ENCODE measurements around the gene CYB5D1. TPM values are rescaled to one million over a fixed set of nuclear protein-coding genes. Genes with fewer than 3 reads are reported as not detected.
"Not testable (repeated sequence)": the region's sequence is repeated elsewhere in the genome, so short reads cannot be mapped to it uniquely, and the experiment has no call there.

Gene CYB5D1
- polyA plus RNA-seq, 4 donors: 10.6 to 28.9 (median 24.4) TPM

GRCh38 chr17:7854851-7855659, 2.7 kb upstream of the CYB5D1 start, which contains the start of gene TMEM88:
TSS of gene TMEM88 (plus strand) at chr17:7855066. CDS start at chr17:7855075, 9 bp downstream.
- no peak for DNase-seq (ENCODE audit: low read depth in 4 of 4, low spot score in 3 of 4)

GRCh38 chr17:7855660-7856010, 2.2 kb upstream of the CYB5D1 start:
- DNase-seq (ENCODE audit: low read depth in 4 of 4, low spot score in 3 of 4): no peak

DNA sequence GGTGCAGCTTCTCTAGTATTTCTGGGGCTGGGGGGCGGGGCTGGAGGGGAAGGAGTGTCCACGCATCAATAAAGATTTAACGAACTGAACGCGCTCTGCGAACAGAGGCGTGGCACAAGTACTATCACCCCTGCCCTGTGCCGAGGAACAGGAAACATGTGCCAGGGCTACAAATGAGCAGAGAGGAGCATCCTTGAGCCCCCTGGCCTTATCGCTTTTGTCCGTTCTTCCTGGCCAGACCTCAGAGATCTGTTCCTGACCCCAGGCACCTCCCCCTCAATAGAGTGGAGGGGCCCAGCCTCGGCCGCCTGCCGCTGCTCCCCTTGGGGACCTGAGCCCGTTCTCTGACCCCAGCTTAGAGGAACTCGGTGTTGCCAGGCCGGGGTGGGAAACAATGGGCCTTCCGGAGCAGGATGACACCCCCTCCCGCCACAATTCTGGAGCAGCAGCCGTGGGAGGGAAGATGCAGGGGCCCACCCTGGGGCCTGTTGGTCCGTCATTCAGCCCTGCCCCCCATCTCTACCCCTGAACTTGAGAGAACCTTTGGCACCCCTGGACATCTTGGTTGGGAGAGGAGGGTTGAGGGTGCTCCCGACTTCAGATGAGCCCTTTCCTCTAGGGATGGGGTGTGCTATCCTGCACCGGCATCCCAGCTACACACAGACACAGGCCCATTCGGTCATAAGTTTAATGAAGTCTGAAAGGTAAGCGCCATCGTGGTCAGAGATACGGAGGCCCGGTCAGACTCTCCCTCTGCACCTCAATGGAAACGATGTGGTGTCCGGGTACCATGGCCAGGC, 1.6 kb upstream of the CYB5D1 start:
- peak in 1 of 4 donors; percentile 36 for DNase-seq (ENCODE audit: low read depth in 4 of 4, low spot score in 3 of 4)

GRCh38 chr17:7856811-7857712, 741 bp upstream of the CYB5D1 start, which contains the start of gene NAA38:
TSS of gene NAA38 (minus strand) at chr17:7857559. CDS start at chr17:7857463, 96 bp downstream.
- peak; percentile 98 to 100 (median 99) for DNase-seq (ENCODE audit: low read depth in 4 of 4, low spot score in 3 of 4)

DNA sequence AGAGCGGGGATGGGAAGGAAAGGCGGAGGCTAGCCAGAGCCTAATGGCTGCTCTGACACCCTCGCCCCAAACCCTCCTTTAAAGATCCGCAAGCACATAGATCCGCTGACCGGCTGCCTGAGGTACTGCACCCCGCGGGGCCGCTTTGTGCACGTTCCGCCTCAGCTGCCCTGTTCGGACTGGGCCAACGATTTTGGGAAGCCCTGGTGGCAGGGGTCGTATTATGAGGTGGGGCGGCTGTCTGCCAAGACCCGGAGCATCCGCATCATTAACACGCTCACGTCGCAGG, 663 bp downstream of the CYB5D1 start:
- DNase-seq (ENCODE audit: low read depth in 4 of 4, low spot score in 3 of 4): no peak

DNA sequence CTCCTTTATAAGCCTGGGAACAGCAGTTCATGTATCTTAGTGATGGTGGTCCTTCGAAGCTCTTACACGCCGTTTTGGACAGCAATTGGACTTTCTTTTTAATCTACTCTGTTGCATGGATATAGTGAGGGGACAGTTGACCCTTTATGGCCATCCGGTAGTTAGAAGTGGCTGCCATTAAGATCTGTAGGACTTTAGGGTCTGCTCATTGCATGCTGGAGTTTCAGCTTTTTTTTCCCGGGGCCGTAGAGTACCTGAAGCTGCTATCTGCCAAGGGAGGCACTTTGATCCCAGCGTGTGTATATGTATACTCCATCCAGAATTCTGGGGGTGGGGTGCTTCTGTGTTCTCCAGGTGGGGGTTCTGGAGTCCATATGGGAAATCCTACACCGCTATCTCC, 1.2 kb downstream of the CYB5D1 start:
- no peak for DNase-seq (ENCODE audit: low read depth in 4 of 4, low spot score in 3 of 4)

DNA sequence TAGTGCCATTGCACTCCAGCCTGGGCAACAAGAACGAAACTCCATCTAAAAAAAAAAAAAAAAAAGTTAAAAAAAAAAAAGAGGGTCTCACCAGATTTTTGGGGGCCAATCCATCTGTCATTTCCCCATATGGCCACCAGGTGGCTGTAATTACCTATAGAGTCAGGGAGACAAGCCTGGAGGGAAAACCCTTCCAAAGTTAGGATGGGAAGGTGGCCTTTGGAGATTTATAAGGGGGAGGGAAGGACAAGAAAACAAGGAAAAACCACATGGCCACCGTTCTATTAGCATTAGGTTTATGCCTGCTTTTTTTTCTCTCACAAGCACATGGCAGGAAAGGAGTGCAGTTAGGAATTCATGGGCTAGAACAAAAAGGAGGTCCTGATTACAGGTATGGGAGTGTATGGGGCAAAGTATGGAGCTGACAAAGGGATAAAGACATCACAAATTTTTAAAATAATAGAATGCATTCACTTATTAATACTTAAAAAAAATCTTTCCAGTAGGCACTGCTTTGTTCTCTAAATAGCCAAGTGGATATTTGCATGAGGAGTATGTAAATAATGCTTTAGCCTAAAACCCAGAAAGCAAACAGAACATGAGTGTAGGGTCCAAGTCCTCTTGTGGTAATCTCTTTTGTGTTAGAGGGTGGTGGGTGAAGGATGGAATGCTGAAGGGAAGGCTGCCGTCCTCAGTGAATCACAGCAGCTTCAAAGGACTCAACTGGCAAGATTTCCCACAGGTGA, 5.1 kb downstream of the CYB5D1 start:
- peak in 1 of 4 donors; percentile 56 for DNase-seq (ENCODE audit: low read depth in 4 of 4, low spot score in 3 of 4)

GRCh38 chr17:7864384-7864783, 6.6 kb downstream of the CYB5D1 start:
- not testable (repeated sequence) for DNase-seq (ENCODE audit: low read depth in 4 of 4, low spot score in 3 of 4)

- no peak for DNase-seq (ENCODE audit: low read depth in 4 of 4, low spot score in 3 of 4)
Observed at GRCh38 chr17:7864995-7865650, 7.3 kb downstream of the CYB5D1 start.

GRCh38 chr17:7867881-7868329, 10.1 kb downstream of the CYB5D1 start:
- DNase-seq (ENCODE audit: low read depth in 4 of 4, low spot score in 3 of 4): no peak

DNA sequence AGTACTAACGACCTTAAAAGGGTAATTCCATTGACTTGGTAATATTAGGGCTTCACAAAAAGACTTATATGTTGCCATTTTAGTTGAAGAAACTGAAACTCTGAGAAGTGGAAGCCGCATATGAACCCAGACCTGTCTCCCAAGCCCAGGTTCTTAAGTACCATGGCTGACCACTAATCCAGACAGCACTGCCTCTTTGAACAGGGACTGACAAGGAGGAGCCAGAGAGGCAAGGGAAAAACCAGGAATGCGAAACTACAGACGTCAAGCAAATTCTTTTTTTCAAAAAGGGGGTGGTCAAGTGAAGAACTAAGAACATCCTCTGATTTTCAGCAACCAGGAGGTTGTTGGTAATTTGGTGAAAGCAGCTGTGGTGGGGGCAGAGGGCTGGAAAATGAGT, 15.2 kb downstream of the CYB5D1 start:
- no peak for DNase-seq (ENCODE audit: low read depth in 4 of 4, low spot score in 3 of 4)

DNA sequence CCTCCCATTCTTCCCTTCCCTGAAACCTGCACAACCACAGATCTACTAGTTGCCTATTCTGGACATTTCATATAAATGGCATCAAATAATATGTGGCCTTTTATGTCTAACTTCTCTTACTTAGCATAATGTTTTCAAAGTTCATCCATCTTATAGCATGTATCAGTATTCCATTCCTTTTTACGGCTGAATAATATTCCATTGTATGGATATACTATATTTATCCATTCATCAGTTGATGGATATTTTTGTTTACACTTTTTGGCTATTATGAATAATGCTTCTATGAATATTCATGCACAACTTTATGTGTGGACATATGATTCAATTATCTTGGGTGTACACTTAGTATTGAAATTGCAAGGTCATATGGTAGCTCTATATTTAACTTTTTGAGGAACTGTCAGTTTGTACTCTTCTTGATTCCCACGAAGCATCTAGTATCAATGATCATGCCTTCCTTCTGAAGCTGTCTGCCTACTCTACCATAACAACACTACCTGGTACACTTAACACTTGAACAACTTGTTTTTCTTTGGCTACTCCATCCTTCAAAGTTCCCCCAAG, 18.1 kb downstream of the CYB5D1 start:
- DNase-seq (ENCODE audit: low read depth in 4 of 4, low spot score in 3 of 4): no peak

GRCh38 chr17:7878234-7878633, 20.4 kb downstream of the CYB5D1 start:
- no peak for DNase-seq (ENCODE audit: low read depth in 4 of 4, low spot score in 3 of 4)

GRCh38 chr17:7880076-7880868, 22.5 kb downstream of the CYB5D1 start:
- no peak for DNase-seq (ENCODE audit: low read depth in 4 of 4, low spot score in 3 of 4)

DNA sequence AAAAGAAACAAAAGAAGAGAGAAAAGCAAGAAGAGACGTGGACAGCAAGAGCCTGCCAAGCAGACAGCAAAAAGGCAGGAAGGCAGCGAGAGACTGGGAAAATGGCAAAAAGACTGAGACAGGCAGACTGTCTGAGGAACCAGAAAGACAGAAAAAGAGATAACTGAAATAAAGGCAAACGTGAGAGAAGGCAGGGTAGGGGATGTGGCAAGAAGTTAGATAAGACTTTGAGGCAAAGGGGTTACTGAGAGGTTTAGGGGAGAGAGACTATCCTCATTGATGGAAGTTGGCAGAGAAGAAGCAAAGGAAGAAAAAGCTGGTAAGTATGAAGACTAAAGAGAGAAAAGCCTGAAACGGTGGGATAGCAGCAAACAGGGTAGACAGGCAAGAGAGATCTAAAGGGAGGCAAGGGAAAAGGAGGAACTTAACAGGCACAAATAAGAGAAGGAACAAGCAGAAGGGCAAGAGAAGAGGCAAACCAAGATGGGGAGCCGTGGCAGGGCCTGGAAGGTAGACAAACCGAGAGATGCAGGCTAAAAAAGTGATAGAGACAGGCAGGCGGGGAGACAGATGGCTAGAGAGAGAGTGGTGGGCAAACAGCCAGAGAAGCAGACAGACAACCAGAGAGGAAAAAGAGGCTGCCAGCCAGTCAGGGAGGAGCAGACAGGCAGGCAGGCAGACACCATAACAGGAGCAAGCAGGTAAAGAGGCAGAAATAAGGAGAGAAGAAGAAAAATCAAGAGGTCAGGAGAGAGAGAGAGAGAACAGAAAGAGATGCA, 23.7 kb downstream of the CYB5D1 start:
- no peak for DNase-seq (ENCODE audit: low read depth in 4 of 4, low spot score in 3 of 4)

- DNase-seq (ENCODE audit: low read depth in 4 of 4, low spot score in 3 of 4): no peak
Observed at GRCh38 chr17:7882068-7882467, 24.3 kb downstream of the CYB5D1 start.

DNA sequence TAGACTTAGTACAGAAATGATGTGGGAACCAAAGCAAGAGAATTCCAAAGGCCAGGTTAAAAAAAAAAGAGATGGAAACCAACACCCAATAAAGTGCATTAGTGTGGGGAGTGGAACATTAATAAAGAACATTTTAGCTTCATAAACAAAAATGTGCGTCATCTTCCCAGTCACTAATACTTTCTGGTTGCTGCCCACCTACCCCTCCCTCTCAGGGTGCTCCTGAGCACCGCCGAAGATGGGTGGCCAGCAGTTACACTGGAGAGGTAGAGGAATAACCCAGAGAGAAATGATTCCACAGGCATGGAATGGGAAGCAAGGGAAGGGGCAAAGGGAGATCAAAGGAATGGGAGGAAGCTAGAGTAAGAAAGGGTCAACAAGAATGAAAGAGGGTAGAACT, 24.8 kb downstream of the CYB5D1 start:
- no peak for DNase-seq (ENCODE audit: low read depth in 4 of 4, low spot score in 3 of 4)
